GM12875 (cell line): ENCODE measurements around the gene EFHD1.

ENCODE experiments used
- H3K4me3 ChIP-seq: one replicate; pipeline ENCODE4 v1.5.1; 2011; ENCODE audit warnings: low read depth, low read length, control low read depth
- CTCF ChIP-seq: IDR thresholded peaks from 2 replicates; pipeline ENCODE4 v1.5.1; 2011; ENCODE audit warnings: low read depth, mild to moderate bottlenecking, control low read depth, inconsistent platforms, low read length, moderate library complexity, borderline replicate concordance; ENCODE audit not compliant: insufficient read depth

EFHD1 gene

GRCh38 chr2:232592772-232593395 is 40.5 kb upstream of the EFHD1 start:
- no peak for TF ChIP-seq CTCF

GRCh38 chr2:232593982-232594381 is 39.4 kb upstream of the EFHD1 start:
- H3K4me3 ChIP-seq: no peak overlapping the region
- no peak for TF ChIP-seq CTCF

More at GRCh38 chr2:232592772-232593395, 40.5 kb upstream of the EFHD1 start:
- no peak overlapping the region for H3K4me3 ChIP-seq

- no peak overlapping the region for H3K4me3 ChIP-seq
- no peak for TF ChIP-seq CTCF
These were observed 35.9 kb upstream of the EFHD1 start for GRCh38 chr2:232597362-232598079.

- no peak for TF ChIP-seq CTCF
These were observed 35.1 kb upstream of the EFHD1 start for GRCh38 chr2:232598293-232598692.

GRCh38 chr2:232600053-232600773 is 33.2 kb upstream of the EFHD1 start:
- H3K4me3 ChIP-seq: no peak overlapping the region
- no peak for TF ChIP-seq CTCF

More at GRCh38 chr2:232598293-232598692, 35.1 kb upstream of the EFHD1 start:
- no peak overlapping the region for H3K4me3 ChIP-seq

- no peak overlapping the region for H3K4me3 ChIP-seq
- no peak for TF ChIP-seq CTCF
These were observed 30.1 kb upstream of the EFHD1 start for GRCh38 chr2:232603283-232603682.
